Measurements from ENCODE around the gene SNX3.

GRCh38 chr6:108254433-108255410 is 6.1 kb downstream of the SNX3 start:
- no peak for TF ChIP-seq CTCF (IDR thresholded peaks at IDR 0.05)
- no peak for TF ChIP-seq POLR2A (IDR thresholded peaks at IDR 0.05)

Measured in tibial nerve (tissue), 3 donors.